ENCODE results near the gene CLASP2. TPM values are rescaled to one million over a fixed set of nuclear protein-coding genes. Genes with fewer than 3 reads are reported as not detected.

Gene CLASP2
- total RNA-seq, 1 experiment from 2014 or later, result 40.4 TPM

- Histone ChIP-seq H3K27ac (ENCODE audit: low read length) (no peak overlapping the region), H3K4me1 (ENCODE audit: control insufficient read depth, insufficient read depth, low read length) (no peaks in the 10 kb centered on the region), H3K9me3 (ENCODE audit: control insufficient read depth, insufficient read depth, low read depth, low read length) (no peaks in the 10 kb centered on the region), H3K27me3 (ENCODE audit: control insufficient read depth, insufficient read depth, low read length) (no peaks in the 10 kb centered on the region), H3K36me3 (ENCODE audit: control insufficient read depth, insufficient read depth, low read length) (no peaks in the 10 kb centered on the region; the same call in 1 of the 2 replicates), H3K4me3 (ENCODE audit: low read depth in 2 of 2, low read length in 2 of 2) (no peak overlapping the region)
- in situ Hi-C loops (cut with HindIII; ENCODE audit: low pct_unique_long_range_greater_than_20kb, low sequenced_read_pairs) (no loop called here), intact Hi-C loops (cut with micrococcal nuclease; ENCODE audit: unreplicated experiment) (no loop called here)
- no TSS peak for BruUV-seq (replicated peaks)
- DNase-seq (ENCODE audit: low read depth, low spot score) (no peak), ATAC-seq (no peak)
- ChIA-PET CTCF (no interaction called here), POLR2A (no interaction called here)
- TF ChIP-seq CTCF (IDR thresholded peaks at IDR 0.05) (no peak), POLR2AphosphoS5 (IDR thresholded peaks at IDR 0.05; ENCODE audit: low read depth, low read length) (no peak), REST (IDR thresholded peaks at IDR 0.05; ENCODE audit: insufficient read depth in 1 of 2, low read depth in 2 of 2, low read length in 1 of 2) (no peak), TCF7L2 (IDR thresholded peaks at IDR 0.05; ENCODE audit: low read depth, low read length) (no peak), SIN3A (IDR thresholded peaks at IDR 0.05; ENCODE audit: borderline replicate concordance, insufficient read depth, low read depth, low read length) (no peak)
Observed at GRCh38 chr3:33687406-33688010, 30.5 kb downstream of the CLASP2 start.

- in situ Hi-C loops (cut with HindIII; ENCODE audit: low pct_unique_long_range_greater_than_20kb, low sequenced_read_pairs), result no loop called here
- ChIA-PET CTCF (no interaction called here), POLR2A (no interaction called here)
- no TSS peak for BruUV-seq (replicated peaks)
- intact Hi-C loops (cut with micrococcal nuclease; ENCODE audit: unreplicated experiment), result no loop called here
- H3K9me3 ChIP-seq (ENCODE audit: control insufficient read depth, insufficient read depth, low read depth, low read length), result peaks cover 6% of the 10 kb centered on the region; the same call in 1 of the 2 replicates
- H3K4me1 ChIP-seq (ENCODE audit: control insufficient read depth, insufficient read depth, low read length), result no peaks in the 10 kb centered on the region
- no peak overlapping the region for H3K4me3 ChIP-seq (ENCODE audit: low read depth in 2 of 2, low read length in 2 of 2)
- no peak for DNase-seq (ENCODE audit: low read depth, low spot score)
- no peak for TF ChIP-seq CTCF (IDR thresholded peaks at IDR 0.05)
- no peak for TF ChIP-seq REST (IDR thresholded peaks at IDR 0.05; ENCODE audit: insufficient read depth in 1 of 2, low read depth in 2 of 2, low read length in 1 of 2)
- no peak for TF ChIP-seq TCF7L2 (IDR thresholded peaks at IDR 0.05; ENCODE audit: low read depth, low read length)
- no peak for TF ChIP-seq SIN3A (IDR thresholded peaks at IDR 0.05; ENCODE audit: borderline replicate concordance, insufficient read depth, low read depth, low read length)
- no peak for TF ChIP-seq POLR2AphosphoS5 (IDR thresholded peaks at IDR 0.05; ENCODE audit: low read depth, low read length)
- H3K27ac ChIP-seq (ENCODE audit: low read length), result no peak overlapping the region
- H3K27me3 ChIP-seq (ENCODE audit: control insufficient read depth, insufficient read depth, low read length), result no peaks in the 10 kb centered on the region
- H3K36me3 ChIP-seq (ENCODE audit: control insufficient read depth, insufficient read depth, low read length), result no peaks in the 10 kb centered on the region; the same call in 1 of the 2 replicates
- ATAC-seq, result no peak
Observed at GRCh38 chr3:33682770-33683169, 35.3 kb downstream of the CLASP2 start.

Data from Panc1 (cell line).